Measurements from ENCODE around the gene TMEM232.

The TMEM232 gene

DNA sequence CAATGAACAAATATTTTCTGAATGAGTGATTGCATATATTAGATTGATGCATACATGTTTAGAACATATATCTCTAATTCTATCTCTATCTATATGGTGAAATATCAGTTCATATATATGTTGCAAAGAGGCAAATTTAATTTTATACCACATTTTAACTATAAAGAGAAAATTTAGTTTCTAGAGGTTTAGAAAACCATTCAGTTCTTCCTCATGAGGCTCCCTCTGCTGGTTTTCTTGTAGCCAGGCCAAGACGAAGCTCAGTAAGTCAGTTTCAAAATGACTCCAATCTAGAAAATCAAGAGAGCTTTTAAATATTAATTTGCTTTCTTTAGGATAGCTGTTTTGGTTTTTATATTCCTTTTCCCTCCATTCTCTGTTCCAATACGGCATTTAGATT lies 312.1 kb downstream of the TMEM232 start:
- H3K4me3 ChIP-seq (ENCODE audit: low read length in 2 of 2) = no peak overlapping the region
- H3K27ac ChIP-seq (ENCODE audit: low read length) = no peak overlapping the region
- H3K9ac ChIP-seq (ENCODE audit: low read length in 2 of 2) = no peak overlapping the region
- no peaks in the 10 kb centered on the region for H3K36me3 ChIP-seq (ENCODE audit: control insufficient read depth in 2 of 2, insufficient read depth in 2 of 2, low read length in 2 of 2)
- no peaks in the 10 kb centered on the region for H3K9me3 ChIP-seq (ENCODE audit: control insufficient read depth in 2 of 2, low read length in 2 of 2)
- H3K27me3 ChIP-seq (ENCODE audit: control insufficient read depth in 1 of 2, insufficient read depth in 2 of 2, low read length in 2 of 2) = no peaks in the 10 kb centered on the region
- H3K4me1 ChIP-seq (ENCODE audit: control insufficient read depth, insufficient read depth, low read length) = no peaks in the 10 kb centered on the region

- H3K27ac ChIP-seq (ENCODE audit: low read length) = no peak overlapping the region
- H3K9ac ChIP-seq (ENCODE audit: low read length in 2 of 2) = no peak overlapping the region
- no peaks in the 10 kb centered on the region for H3K27me3 ChIP-seq (ENCODE audit: control insufficient read depth in 1 of 2, insufficient read depth in 2 of 2, low read length in 2 of 2)
- H3K4me3 ChIP-seq (ENCODE audit: low read length in 2 of 2) = no peak overlapping the region
- H3K4me1 ChIP-seq (ENCODE audit: control insufficient read depth, insufficient read depth, low read length) = no peaks in the 10 kb centered on the region
- no peaks in the 10 kb centered on the region for H3K36me3 ChIP-seq (ENCODE audit: control insufficient read depth in 2 of 2, insufficient read depth in 2 of 2, low read length in 2 of 2)
- H3K9me3 ChIP-seq (ENCODE audit: control insufficient read depth in 2 of 2, low read length in 2 of 2) = no peaks in the 10 kb centered on the region
Measured at GRCh38 chr5:110413856-110414255, 312.6 kb downstream of the TMEM232 start.

DNA sequence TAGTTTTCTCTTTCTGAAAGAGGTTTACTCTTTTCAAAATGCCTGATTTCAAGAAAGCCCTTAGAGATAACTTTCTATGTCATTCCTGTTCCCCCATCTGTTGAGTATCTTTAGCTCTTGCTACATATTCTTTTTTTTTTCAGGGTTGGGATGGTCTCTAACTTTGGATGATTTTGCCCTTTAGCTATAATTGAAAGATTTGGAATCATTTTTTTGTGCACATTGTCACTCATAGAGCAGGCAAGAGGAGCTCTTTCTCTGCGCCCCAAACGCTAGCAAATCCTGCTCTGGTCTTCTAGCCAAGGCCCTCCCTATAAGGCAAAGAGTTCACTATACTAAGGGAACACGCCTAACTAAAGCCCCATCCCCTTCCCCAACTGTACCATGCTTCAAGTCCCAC lies 316.9 kb downstream of the TMEM232 start:
- no peaks in the 10 kb centered on the region for H3K36me3 ChIP-seq (ENCODE audit: control insufficient read depth in 2 of 2, insufficient read depth in 2 of 2, low read length in 2 of 2)
- H3K4me3 ChIP-seq (ENCODE audit: low read length in 2 of 2) = no peak overlapping the region
- H3K9me3 ChIP-seq (ENCODE audit: control insufficient read depth in 2 of 2, low read length in 2 of 2) = no peaks in the 10 kb centered on the region
- no peak overlapping the region for H3K9ac ChIP-seq (ENCODE audit: low read length in 2 of 2)
- H3K27ac ChIP-seq (ENCODE audit: low read length) = no peak overlapping the region
- H3K27me3 ChIP-seq (ENCODE audit: control insufficient read depth in 1 of 2, insufficient read depth in 2 of 2, low read length in 2 of 2) = no peaks in the 10 kb centered on the region
- H3K4me1 ChIP-seq (ENCODE audit: control insufficient read depth, insufficient read depth, low read length) = no peaks in the 10 kb centered on the region

GRCh38 chr5:110402562-110402961 lies 323.9 kb downstream of the TMEM232 start:
- no peaks in the 10 kb centered on the region for H3K27me3 ChIP-seq (ENCODE audit: control insufficient read depth in 1 of 2, insufficient read depth in 2 of 2, low read length in 2 of 2)
- no peaks in the 10 kb centered on the region for H3K9me3 ChIP-seq (ENCODE audit: control insufficient read depth in 2 of 2, low read length in 2 of 2)
- H3K36me3 ChIP-seq (ENCODE audit: control insufficient read depth in 2 of 2, insufficient read depth in 2 of 2, low read length in 2 of 2) = no peaks in the 10 kb centered on the region

DNA sequence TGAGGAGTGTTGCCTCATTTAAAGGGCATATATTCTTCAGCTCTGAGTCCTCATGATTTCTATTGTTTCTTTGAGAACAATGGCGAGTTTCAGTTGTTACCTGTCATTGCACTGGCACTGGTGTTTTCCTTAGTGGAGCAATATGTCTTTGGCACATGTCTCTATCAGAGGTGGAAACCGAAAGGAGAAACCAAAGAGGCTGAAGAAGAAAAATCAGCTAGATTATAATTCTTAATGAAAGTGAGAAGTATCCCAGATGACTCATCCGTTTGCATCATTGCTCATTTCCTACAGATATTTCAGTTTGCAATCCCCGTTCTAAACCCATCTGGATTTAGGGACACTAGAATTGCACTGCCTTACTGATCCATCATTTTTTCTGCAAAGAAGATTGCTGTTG lies 324.6 kb downstream of the TMEM232 start:
- Histone ChIP-seq H3K36me3 (ENCODE audit: control insufficient read depth in 2 of 2, insufficient read depth in 2 of 2, low read length in 2 of 2) (no peaks in the 10 kb centered on the region), H3K4me3 (ENCODE audit: low read length in 2 of 2) (no peak overlapping the region), H3K27ac (ENCODE audit: low read length) (no peak overlapping the region), H3K9ac (ENCODE audit: low read length in 2 of 2) (no peak overlapping the region), H3K9me3 (ENCODE audit: control insufficient read depth in 2 of 2, low read length in 2 of 2) (no peaks in the 10 kb centered on the region), H3K27me3 (ENCODE audit: control insufficient read depth in 1 of 2, insufficient read depth in 2 of 2, low read length in 2 of 2) (no peaks in the 10 kb centered on the region), H3K4me1 (ENCODE audit: control insufficient read depth, insufficient read depth, low read length) (no peaks in the 10 kb centered on the region)

More at GRCh38 chr5:110402562-110402961, 323.9 kb downstream of the TMEM232 start:
- H3K4me3 ChIP-seq (ENCODE audit: low read length in 2 of 2) = no peak overlapping the region
- H3K27ac ChIP-seq (ENCODE audit: low read length) = no peak overlapping the region
- no peak overlapping the region for H3K9ac ChIP-seq (ENCODE audit: low read length in 2 of 2)
- no peaks in the 10 kb centered on the region for H3K4me1 ChIP-seq (ENCODE audit: control insufficient read depth, insufficient read depth, low read length)

DNA sequence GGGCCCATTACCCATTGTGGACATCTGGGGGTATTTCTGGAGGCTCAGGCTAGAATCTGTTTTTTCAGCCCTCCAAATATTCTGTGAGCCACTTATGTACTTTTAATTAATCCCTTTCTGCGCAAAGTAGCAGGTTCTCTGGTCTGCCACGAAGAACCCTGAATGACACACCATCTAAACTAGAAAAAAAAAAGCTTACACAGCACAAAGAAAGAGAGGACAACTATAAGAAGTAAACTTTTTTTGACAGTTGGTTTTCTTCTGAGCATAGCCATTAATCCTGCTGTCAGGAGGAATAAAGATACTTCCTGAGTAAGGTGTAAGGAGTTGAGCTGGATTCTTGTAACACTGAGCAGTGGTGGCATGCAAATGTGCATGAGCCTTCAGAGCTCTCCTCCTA lies 327.5 kb downstream of the TMEM232 start:
- Histone ChIP-seq H3K27me3 (ENCODE audit: control insufficient read depth in 1 of 2, insufficient read depth in 2 of 2, low read length in 2 of 2) (no peaks in the 10 kb centered on the region), H3K36me3 (ENCODE audit: control insufficient read depth in 2 of 2, insufficient read depth in 2 of 2, low read length in 2 of 2) (no peaks in the 10 kb centered on the region), H3K27ac (ENCODE audit: low read length) (no peak overlapping the region), H3K9me3 (ENCODE audit: control insufficient read depth in 2 of 2, low read length in 2 of 2) (no peaks in the 10 kb centered on the region), H3K4me3 (ENCODE audit: low read length in 2 of 2) (no peak overlapping the region), H3K9ac (ENCODE audit: low read length in 2 of 2) (no peak overlapping the region), H3K4me1 (ENCODE audit: control insufficient read depth, insufficient read depth, low read length) (no peaks in the 10 kb centered on the region)

GRCh38 chr5:110397281-110397680 lies 329.2 kb downstream of the TMEM232 start:
- Histone ChIP-seq H3K4me1 (ENCODE audit: control insufficient read depth, insufficient read depth, low read length) (no peaks in the 10 kb centered on the region), H3K36me3 (ENCODE audit: control insufficient read depth in 2 of 2, insufficient read depth in 2 of 2, low read length in 2 of 2) (no peaks in the 10 kb centered on the region), H3K4me3 (ENCODE audit: low read length in 2 of 2) (no peak overlapping the region), H3K9ac (ENCODE audit: low read length in 2 of 2) (no peak overlapping the region), H3K27ac (ENCODE audit: low read length) (no peak overlapping the region), H3K9me3 (ENCODE audit: control insufficient read depth in 2 of 2, low read length in 2 of 2) (no peaks in the 10 kb centered on the region), H3K27me3 (ENCODE audit: control insufficient read depth in 1 of 2, insufficient read depth in 2 of 2, low read length in 2 of 2) (no peaks in the 10 kb centered on the region)

GRCh38 chr5:110386782-110387181 lies 339.7 kb downstream of the TMEM232 start:
- Histone ChIP-seq H3K36me3 (ENCODE audit: control insufficient read depth in 2 of 2, insufficient read depth in 2 of 2, low read length in 2 of 2) (no peaks in the 10 kb centered on the region), H3K4me1 (ENCODE audit: control insufficient read depth, insufficient read depth, low read length) (no peaks in the 10 kb centered on the region), H3K9ac (ENCODE audit: low read length in 2 of 2) (no peak overlapping the region), H3K27me3 (ENCODE audit: control insufficient read depth in 1 of 2, insufficient read depth in 2 of 2, low read length in 2 of 2) (no peaks in the 10 kb centered on the region), H3K9me3 (ENCODE audit: control insufficient read depth in 2 of 2, low read length in 2 of 2) (no peaks in the 10 kb centered on the region), H3K27ac (ENCODE audit: low read length) (no peak overlapping the region), H3K4me3 (ENCODE audit: low read length in 2 of 2) (no peak overlapping the region)

GRCh38 chr5:110383231-110383630 lies 343.2 kb downstream of the TMEM232 start:
- Histone ChIP-seq H3K9me3 (ENCODE audit: control insufficient read depth in 2 of 2, low read length in 2 of 2) (no peaks in the 10 kb centered on the region), H3K27me3 (ENCODE audit: control insufficient read depth in 1 of 2, insufficient read depth in 2 of 2, low read length in 2 of 2) (no peaks in the 10 kb centered on the region), H3K36me3 (ENCODE audit: control insufficient read depth in 2 of 2, insufficient read depth in 2 of 2, low read length in 2 of 2) (no peaks in the 10 kb centered on the region), H3K4me1 (ENCODE audit: control insufficient read depth, insufficient read depth, low read length) (no peaks in the 10 kb centered on the region), H3K4me3 (ENCODE audit: low read length in 2 of 2) (no peak overlapping the region), H3K9ac (ENCODE audit: low read length in 2 of 2) (no peak overlapping the region), H3K27ac (ENCODE audit: low read length) (no peak overlapping the region)

- Histone ChIP-seq H3K9ac (ENCODE audit: low read length in 2 of 2) (no peak overlapping the region), H3K27ac (ENCODE audit: low read length) (no peak overlapping the region), H3K4me1 (ENCODE audit: control insufficient read depth, insufficient read depth, low read length) (no peaks in the 10 kb centered on the region), H3K9me3 (ENCODE audit: control insufficient read depth in 2 of 2, low read length in 2 of 2) (no peaks in the 10 kb centered on the region), H3K4me3 (ENCODE audit: low read length in 2 of 2) (no peak overlapping the region), H3K36me3 (ENCODE audit: control insufficient read depth in 2 of 2, insufficient read depth in 2 of 2, low read length in 2 of 2) (no peaks in the 10 kb centered on the region), H3K27me3 (ENCODE audit: control insufficient read depth in 1 of 2, insufficient read depth in 2 of 2, low read length in 2 of 2) (no peaks in the 10 kb centered on the region)
Measured at GRCh38 chr5:110377943-110378342, 348.5 kb downstream of the TMEM232 start.

DNA sequence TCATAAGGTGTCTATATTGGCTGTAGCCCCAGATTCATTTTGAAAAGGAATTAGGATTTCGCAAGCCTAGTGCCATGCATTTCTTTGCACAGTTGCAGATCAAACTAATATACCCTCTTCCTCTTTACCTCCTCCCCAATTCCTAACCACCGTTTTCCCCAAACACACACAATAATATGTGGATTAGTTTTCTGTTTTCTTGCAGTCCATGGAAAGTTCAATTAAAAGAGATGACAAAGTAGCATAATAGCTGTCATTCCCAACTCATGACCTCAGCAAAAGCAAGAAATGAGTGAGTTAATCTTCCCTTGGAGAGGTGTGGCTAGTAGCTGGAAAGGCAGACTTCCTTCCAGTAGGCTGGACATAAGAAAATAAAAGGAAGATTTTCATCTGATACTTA lies 349.1 kb downstream of the TMEM232 start:
- no peak overlapping the region for H3K27ac ChIP-seq (ENCODE audit: low read length)
- no peaks in the 10 kb centered on the region for H3K27me3 ChIP-seq (ENCODE audit: control insufficient read depth in 1 of 2, insufficient read depth in 2 of 2, low read length in 2 of 2)
- no peaks in the 10 kb centered on the region for H3K36me3 ChIP-seq (ENCODE audit: control insufficient read depth in 2 of 2, insufficient read depth in 2 of 2, low read length in 2 of 2)

More for the DNA sequence above, 349.1 kb downstream of the TMEM232 start:
- Histone ChIP-seq H3K9me3 (ENCODE audit: control insufficient read depth in 2 of 2, low read length in 2 of 2) (no peaks in the 10 kb centered on the region), H3K4me3 (ENCODE audit: low read length in 2 of 2) (no peak overlapping the region), H3K4me1 (ENCODE audit: control insufficient read depth, insufficient read depth, low read length) (no peaks in the 10 kb centered on the region), H3K9ac (ENCODE audit: low read length in 2 of 2) (no peak overlapping the region)

Data from stomach smooth muscle (tissue), 2 donors.